Islet precursor cell (in vitro differentiated cells): ENCODE data around the gene RXRA.

Experiments
- DNase-seq: peaks from one replicate; pipeline ENCODE4 v3.0.0-alpha.2; 2018

Gene RXRA

GRCh38 chr9:134325813-134326723 lies at the start of gene RXRA:
Gene RXRA, plus strand, starts transcription at chr9:134326455. Its CDS starts 177 bp downstream, at chr9:134326632.
- peak; percentile 92 for DNase-seq

- no peak for DNase-seq
Measured at GRCh38 chr9:134278286-134278685, 48.0 kb upstream of the RXRA start.

- DNase-seq = no peak
Measured at GRCh38 chr9:134278974-134279640, 47.1 kb upstream of the RXRA start.

- no peak for DNase-seq
Measured at GRCh38 chr9:134282138-134282650, 44.1 kb upstream of the RXRA start.

GRCh38 chr9:134283111-134283515 lies 43.1 kb upstream of the RXRA start:
- DNase-seq = no peak

- DNase-seq = no peak
Measured at GRCh38 chr9:134283692-134284265, 42.5 kb upstream of the RXRA start.

- DNase-seq = no peak
Measured at GRCh38 chr9:134284273-134284672, 42.0 kb upstream of the RXRA start.

GRCh38 chr9:134284741-134285140 lies 41.5 kb upstream of the RXRA start:
- no peak for DNase-seq

GRCh38 chr9:134285215-134285845 lies 40.9 kb upstream of the RXRA start:
- no peak for DNase-seq

GRCh38 chr9:134286471-134287245 lies 39.6 kb upstream of the RXRA start:
- no peak for DNase-seq

- no peak for DNase-seq
Measured at GRCh38 chr9:134287591-134288491, 38.4 kb upstream of the RXRA start.

GRCh38 chr9:134288746-134289145 lies 37.5 kb upstream of the RXRA start:
- no peak for DNase-seq

GRCh38 chr9:134289241-134289875 lies 36.9 kb upstream of the RXRA start:
- no peak for DNase-seq

GRCh38 chr9:134290603-134291451 lies 35.4 kb upstream of the RXRA start:
- DNase-seq = peak; percentile 45

GRCh38 chr9:134291452-134291881 lies 34.8 kb upstream of the RXRA start:
- no peak for DNase-seq

GRCh38 chr9:134291961-134292871 lies 34.0 kb upstream of the RXRA start:
- DNase-seq = no peak

- no peak for DNase-seq
Measured at GRCh38 chr9:134293031-134293521, 33.2 kb upstream of the RXRA start.

- DNase-seq = no peak
Measured at GRCh38 chr9:134293611-134294152, 32.6 kb upstream of the RXRA start.
